HCT116 (cell line): Measurements from ENCODE around the gene MEGF6.

Experiments
- ATF3 ChIP-seq: IDR thresholded peaks from 2 replicates; pipeline ENCODE4 v1.6.1; 2012
- CTCF ChIP-seq, 3 experiments: fragments of 200-600 bp in 1 of 3; sonication (generic) in 1 of 3; IDR thresholded peaks in 2 of 3; conservative IDR thresholded peaks in 1 of 3; 2 replicates each; pipeline ENCODE4 v1.5.1; 2012 to 2017; ENCODE audit warnings: low read depth in 2 of 3, low read length in 2 of 3, antibody characterized with exemption in 1 of 3, borderline replicate concordance in 1 of 3, control low read depth in 1 of 3, mild to moderate bottlenecking in 1 of 3, mixed read lengths in 1 of 3, mixed run types in 1 of 3, moderate library complexity in 1 of 3; ENCODE audit not compliant: insufficient read depth in 1 of 3
- ELF1 ChIP-seq: IDR thresholded peaks from 2 replicates; pipeline ENCODE4 v1.6.1; 2012; ENCODE audit warnings: low read depth, borderline replicate concordance
- EZH2 ChIP-seq: fragments of 200-600 bp; sonication (generic); IDR thresholded peaks from 2 replicates; pipeline ENCODE4 v1.6.1; 2017; ENCODE audit warnings: antibody characterized with exemption, mixed run types
- EZH2phosphoT487 ChIP-seq: fragments of 200-600 bp; IDR thresholded peaks from 2 replicates; pipeline ENCODE4 v1.6.1; 2018; ENCODE audit warnings: antibody characterized with exemption, borderline replicate concordance
- POLR2A ChIP-seq: IDR thresholded peaks from 2 replicates; pipeline ENCODE4 v1.7.0; 2011; ENCODE audit warnings: borderline replicate concordance; ENCODE audit not compliant: insufficient read depth, insufficient read length; ENCODE audit errors: extremely low read depth
- POLR2AphosphoS5 ChIP-seq: IDR thresholded peaks from 2 replicates; pipeline ENCODE4 v1.6.1; 2011; ENCODE audit warnings: mild to moderate bottlenecking, low read depth, low read length, moderate library complexity
- RAD21 ChIP-seq: IDR thresholded peaks from 2 replicates; pipeline ENCODE4 v1.6.1; 2012; ENCODE audit warnings: low read depth, mild to moderate bottlenecking
- SP1 ChIP-seq: IDR thresholded peaks from 2 replicates; pipeline ENCODE4 v1.6.1; 2012; ENCODE audit warnings: low read depth
- TCF7L2 ChIP-seq: IDR thresholded peaks from 2 replicates; pipeline ENCODE4 v1.7.0; 2011; ENCODE audit warnings: borderline replicate concordance, inconsistent platforms; ENCODE audit not compliant: insufficient read depth, insufficient read length; ENCODE audit errors: extremely low read depth
- ZFX ChIP-seq: fragments of 450-650 bp; IDR thresholded peaks from 2 replicates; pipeline ENCODE4 v1.6.1; 2017
- TF ChIP-seq, protein P1 (sequence below): IDR thresholded peaks from 2 replicates; pipeline ENCODE4 v1.6.1; 2012; ENCODE audit warnings: low read depth
- TF ChIP-seq, protein P2 (sequence below): IDR thresholded peaks from 2 replicates; pipeline ENCODE4 v1.6.1; 2011; ENCODE audit warnings: mild to moderate bottlenecking, low read length, moderate library complexity; ENCODE audit not compliant: insufficient replicate concordance; ENCODE audit errors: extremely low read depth
- TF ChIP-seq, protein P3 (sequence below): IDR thresholded peaks from 2 replicates; pipeline ENCODE4 v1.6.1; 2012

DNA sequence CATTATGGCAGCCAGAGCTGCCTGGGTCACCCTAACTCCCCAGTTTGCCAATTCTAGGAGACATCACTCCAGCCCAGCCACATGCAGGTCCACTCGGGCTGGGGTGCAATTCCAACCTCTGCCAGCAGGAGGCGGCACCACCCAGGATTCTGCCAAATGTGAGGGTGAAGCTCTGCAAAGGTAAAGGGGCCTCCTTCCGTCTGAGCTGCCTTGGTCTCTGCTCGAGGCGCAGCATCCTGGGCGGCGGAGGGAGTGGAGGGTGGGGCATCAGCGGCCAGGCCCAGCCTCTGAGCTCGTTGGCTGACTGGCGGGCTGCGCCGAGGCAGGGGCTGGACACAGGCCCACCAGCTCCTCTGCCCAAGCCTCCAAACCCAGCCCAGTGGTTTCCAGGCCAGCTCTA is 93.1 kb downstream of the MEGF6 start:
- TF ChIP-seq, protein P1, sequence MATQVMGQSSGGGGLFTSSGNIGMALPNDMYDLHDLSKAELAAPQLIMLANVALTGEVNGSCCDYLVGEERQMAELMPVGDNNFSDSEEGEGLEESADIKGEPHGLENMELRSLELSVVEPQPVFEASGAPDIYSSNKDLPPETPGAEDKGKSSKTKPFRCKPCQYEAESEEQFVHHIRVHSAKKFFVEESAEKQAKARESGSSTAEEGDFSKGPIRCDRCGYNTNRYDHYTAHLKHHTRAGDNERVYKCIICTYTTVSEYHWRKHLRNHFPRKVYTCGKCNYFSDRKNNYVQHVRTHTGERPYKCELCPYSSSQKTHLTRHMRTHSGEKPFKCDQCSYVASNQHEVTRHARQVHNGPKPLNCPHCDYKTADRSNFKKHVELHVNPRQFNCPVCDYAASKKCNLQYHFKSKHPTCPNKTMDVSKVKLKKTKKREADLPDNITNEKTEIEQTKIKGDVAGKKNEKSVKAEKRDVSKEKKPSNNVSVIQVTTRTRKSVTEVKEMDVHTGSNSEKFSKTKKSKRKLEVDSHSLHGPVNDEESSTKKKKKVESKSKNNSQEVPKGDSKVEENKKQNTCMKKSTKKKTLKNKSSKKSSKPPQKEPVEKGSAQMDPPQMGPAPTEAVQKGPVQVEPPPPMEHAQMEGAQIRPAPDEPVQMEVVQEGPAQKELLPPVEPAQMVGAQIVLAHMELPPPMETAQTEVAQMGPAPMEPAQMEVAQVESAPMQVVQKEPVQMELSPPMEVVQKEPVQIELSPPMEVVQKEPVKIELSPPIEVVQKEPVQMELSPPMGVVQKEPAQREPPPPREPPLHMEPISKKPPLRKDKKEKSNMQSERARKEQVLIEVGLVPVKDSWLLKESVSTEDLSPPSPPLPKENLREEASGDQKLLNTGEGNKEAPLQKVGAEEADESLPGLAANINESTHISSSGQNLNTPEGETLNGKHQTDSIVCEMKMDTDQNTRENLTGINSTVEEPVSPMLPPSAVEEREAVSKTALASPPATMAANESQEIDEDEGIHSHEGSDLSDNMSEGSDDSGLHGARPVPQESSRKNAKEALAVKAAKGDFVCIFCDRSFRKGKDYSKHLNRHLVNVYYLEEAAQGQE: no peak
- TF ChIP-seq ELF1 (no peak), CTCF (IDR thresholded peaks at IDR 0.05 in 2 of 3, conservative IDR thresholded peaks at IDR 0.05 in 1 of 3; ENCODE audit: borderline replicate concordance in 1 of 3, insufficient read depth in 1 of 3, low read depth in 2 of 3, low read length in 2 of 3) (peak in 2 of 3 experiments; percentile 57 to 81; a peak in 3 of 6 replicates), EZH2 (no peak), POLR2AphosphoS5 (no peak), EZH2phosphoT487 (no peak), POLR2A (no peak), RAD21 (no peak), TCF7L2 (no peak), ATF3 (no peak), ZFX (no peak), SP1 (no peak)
- TF ChIP-seq, protein P2, sequence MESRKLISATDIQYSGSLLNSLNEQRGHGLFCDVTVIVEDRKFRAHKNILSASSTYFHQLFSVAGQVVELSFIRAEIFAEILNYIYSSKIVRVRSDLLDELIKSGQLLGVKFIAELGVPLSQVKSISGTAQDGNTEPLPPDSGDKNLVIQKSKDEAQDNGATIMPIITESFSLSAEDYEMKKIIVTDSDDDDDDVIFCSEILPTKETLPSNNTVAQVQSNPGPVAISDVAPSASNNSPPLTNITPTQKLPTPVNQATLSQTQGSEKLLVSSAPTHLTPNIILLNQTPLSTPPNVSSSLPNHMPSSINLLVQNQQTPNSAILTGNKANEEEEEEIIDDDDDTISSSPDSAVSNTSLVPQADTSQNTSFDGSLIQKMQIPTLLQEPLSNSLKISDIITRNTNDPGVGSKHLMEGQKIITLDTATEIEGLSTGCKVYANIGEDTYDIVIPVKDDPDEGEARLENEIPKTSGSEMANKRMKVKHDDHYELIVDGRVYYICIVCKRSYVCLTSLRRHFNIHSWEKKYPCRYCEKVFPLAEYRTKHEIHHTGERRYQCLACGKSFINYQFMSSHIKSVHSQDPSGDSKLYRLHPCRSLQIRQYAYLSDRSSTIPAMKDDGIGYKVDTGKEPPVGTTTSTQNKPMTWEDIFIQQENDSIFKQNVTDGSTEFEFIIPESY: no peak
- TF ChIP-seq, protein P3, sequence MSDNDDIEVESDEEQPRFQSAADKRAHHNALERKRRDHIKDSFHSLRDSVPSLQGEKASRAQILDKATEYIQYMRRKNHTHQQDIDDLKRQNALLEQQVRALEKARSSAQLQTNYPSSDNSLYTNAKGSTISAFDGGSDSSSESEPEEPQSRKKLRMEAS: no peak
